ENCODE data around the gene ITGB4. TPM values are rescaled to one million over a fixed set of nuclear protein-coding genes. Genes with fewer than 3 reads are reported as not detected.

The ITGB4 gene
- total and polyA plus RNA-seq, 2 of the 13 experiments (the other 11 are each of a cell fraction or from before 2014, with no cell fraction given) = 6.9 to 14.5 TPM

DNA sequence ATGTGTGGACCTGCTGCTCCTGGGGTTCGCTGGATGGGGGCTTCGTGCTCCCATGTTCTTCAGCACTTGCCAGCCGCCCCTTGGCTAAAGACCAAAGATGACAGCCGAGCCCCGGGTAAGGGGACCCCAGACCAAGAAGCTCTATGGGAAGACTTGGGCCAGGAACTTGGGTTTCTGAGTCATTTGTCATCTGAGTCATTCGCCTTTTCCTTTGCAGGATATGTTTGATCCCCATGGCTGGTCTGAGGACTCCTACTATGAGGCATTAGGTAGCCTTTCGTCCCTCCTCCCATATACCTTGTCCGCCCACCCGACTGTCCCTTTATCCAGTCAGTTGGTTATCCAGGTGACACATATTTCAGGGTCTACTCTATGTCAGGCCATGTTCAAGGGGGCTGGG lies 17.7 kb upstream of the ITGB4 start:
- no peak overlapping the region for H3K4me2 ChIP-seq (ENCODE audit: low read depth, low read length)
- no peaks in the 10 kb centered on the region for H3K27me3 ChIP-seq (ENCODE audit: control insufficient read depth in 1 of 2, insufficient read depth in 2 of 2, low read length in 2 of 2)
- peaks cover 22% of the 10 kb centered on the region for H3K4me1 ChIP-seq (ENCODE audit: insufficient read depth, low read length)
- ChIA-PET POLR2A (no interaction called here), CTCF (ENCODE audit: low intra/inter-chr PET ratio, low total read pairs) (no interaction called here)
- no peak overlapping the region for H3K27ac ChIP-seq (ENCODE audit: extremely low read length, insufficient read depth, low read length)
- WGBS (ENCODE audit: low lambda C conversion rate) = 96% methylated on average over 7 of the region's 9 CpGs
- no peak overlapping the region for H2AFZ ChIP-seq (ENCODE audit: low read length)
- H4K20me1 ChIP-seq (ENCODE audit: insufficient read depth, low read length) = no peaks in the 10 kb centered on the region
- no peaks in the 10 kb centered on the region for H3K9me3 ChIP-seq (ENCODE audit: low read length)
- peaks cover 58 to 90% of the 10 kb centered on the region in 2 experiments for H3K36me3 ChIP-seq (replicated peaks in 1 of 2; ENCODE audit: control insufficient read depth in 1 of 2, insufficient read depth in 2 of 2, low read length in 2 of 2)
- intact Hi-C loops (cut with micrococcal nuclease; ENCODE audit: unreplicated experiment) = no loop called here
- no peak overlapping the region for H3K9ac ChIP-seq (ENCODE audit: insufficient read depth, low read depth, low read length)
- no peak for FAIRE-seq
- ATAC-seq = no peak
- DNase-seq (ENCODE audit: low spot score) = no peak
- H3K4me3 ChIP-seq (replicated peaks in 1 of 3; ENCODE audit: insufficient read depth in 1 of 3, low read depth in 2 of 3, low read length in 3 of 3) = no peak overlapping the region
- no peaks in the 10 kb centered on the region for H3K79me2 ChIP-seq (ENCODE audit: insufficient read depth, low read length)
- in situ Hi-C loops (cut with HindIII; ENCODE audit: extremely low pct_ligation_motif_present, low pct_unique_long_range_greater_than_20kb) = no loop called here
- BruUV-seq (replicated peaks) = no TSS peak
- TF ChIP-seq YEATS4 (CRISPR knock-in tag; IDR thresholded peaks at IDR 0.05; ENCODE audit: borderline replicate concordance) = no peak
- no peak for TF ChIP-seq EP300 (IDR thresholded peaks at IDR 0.05; ENCODE audit: low read depth in 2 of 2, low read length in 2 of 2)
- no peak for TF ChIP-seq EP300 (CRISPR knock-in tag; IDR thresholded peaks at IDR 0.05; ENCODE audit: borderline replicate concordance)
- no peak for TF ChIP-seq SIN3A (IDR thresholded peaks at IDR 0.05; ENCODE audit: borderline replicate concordance, low read depth, low read length)
- no peak for TF ChIP-seq ZNF17 (CRISPR knock-in tag; IDR thresholded peaks at IDR 0.05)
- TF ChIP-seq, protein P1, sequence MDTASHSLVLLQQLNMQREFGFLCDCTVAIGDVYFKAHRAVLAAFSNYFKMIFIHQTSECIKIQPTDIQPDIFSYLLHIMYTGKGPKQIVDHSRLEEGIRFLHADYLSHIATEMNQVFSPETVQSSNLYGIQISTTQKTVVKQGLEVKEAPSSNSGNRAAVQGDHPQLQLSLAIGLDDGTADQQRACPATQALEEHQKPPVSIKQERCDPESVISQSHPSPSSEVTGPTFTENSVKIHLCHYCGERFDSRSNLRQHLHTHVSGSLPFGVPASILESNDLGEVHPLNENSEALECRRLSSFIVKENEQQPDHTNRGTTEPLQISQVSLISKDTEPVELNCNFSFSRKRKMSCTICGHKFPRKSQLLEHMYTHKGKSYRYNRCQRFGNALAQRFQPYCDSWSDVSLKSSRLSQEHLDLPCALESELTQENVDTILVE (CRISPR knock-in tag; IDR thresholded peaks at IDR 0.05) = no peak
- no peak for TF ChIP-seq ZNF496 (CRISPR knock-in tag; IDR thresholded peaks at IDR 0.05; ENCODE audit: insufficient replicate concordance)
- no peak for TF ChIP-seq KLF12 (CRISPR knock-in tag; IDR thresholded peaks at IDR 0.05; ENCODE audit: borderline replicate concordance)
- TF ChIP-seq, protein P2, sequence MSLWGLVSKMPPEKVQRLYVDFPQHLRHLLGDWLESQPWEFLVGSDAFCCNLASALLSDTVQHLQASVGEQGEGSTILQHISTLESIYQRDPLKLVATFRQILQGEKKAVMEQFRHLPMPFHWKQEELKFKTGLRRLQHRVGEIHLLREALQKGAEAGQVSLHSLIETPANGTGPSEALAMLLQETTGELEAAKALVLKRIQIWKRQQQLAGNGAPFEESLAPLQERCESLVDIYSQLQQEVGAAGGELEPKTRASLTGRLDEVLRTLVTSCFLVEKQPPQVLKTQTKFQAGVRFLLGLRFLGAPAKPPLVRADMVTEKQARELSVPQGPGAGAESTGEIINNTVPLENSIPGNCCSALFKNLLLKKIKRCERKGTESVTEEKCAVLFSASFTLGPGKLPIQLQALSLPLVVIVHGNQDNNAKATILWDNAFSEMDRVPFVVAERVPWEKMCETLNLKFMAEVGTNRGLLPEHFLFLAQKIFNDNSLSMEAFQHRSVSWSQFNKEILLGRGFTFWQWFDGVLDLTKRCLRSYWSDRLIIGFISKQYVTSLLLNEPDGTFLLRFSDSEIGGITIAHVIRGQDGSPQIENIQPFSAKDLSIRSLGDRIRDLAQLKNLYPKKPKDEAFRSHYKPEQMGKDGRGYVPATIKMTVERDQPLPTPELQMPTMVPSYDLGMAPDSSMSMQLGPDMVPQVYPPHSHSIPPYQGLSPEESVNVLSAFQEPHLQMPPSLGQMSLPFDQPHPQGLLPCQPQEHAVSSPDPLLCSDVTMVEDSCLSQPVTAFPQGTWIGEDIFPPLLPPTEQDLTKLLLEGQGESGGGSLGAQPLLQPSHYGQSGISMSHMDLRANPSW (CRISPR knock-in tag; IDR thresholded peaks at IDR 0.05; ENCODE audit: borderline replicate concordance) = no peak
- TF ChIP-seq GATA4 (IDR thresholded peaks at IDR 0.05; ENCODE audit: borderline replicate concordance, low read depth) = no peak
- TF ChIP-seq, protein P3, sequence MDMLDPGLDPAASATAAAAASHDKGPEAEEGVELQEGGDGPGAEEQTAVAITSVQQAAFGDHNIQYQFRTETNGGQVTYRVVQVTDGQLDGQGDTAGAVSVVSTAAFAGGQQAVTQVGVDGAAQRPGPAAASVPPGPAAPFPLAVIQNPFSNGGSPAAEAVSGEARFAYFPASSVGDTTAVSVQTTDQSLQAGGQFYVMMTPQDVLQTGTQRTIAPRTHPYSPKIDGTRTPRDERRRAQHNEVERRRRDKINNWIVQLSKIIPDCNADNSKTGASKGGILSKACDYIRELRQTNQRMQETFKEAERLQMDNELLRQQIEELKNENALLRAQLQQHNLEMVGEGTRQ (IDR thresholded peaks at IDR 0.05; ENCODE audit: low read depth, low read length) = no peak
- TF ChIP-seq, protein P3 (CRISPR knock-in tag; IDR thresholded peaks at IDR 0.05; ENCODE audit: borderline replicate concordance) = no peak
- no peak for TF ChIP-seq KDM2A (CRISPR knock-in tag; IDR thresholded peaks at IDR 0.05; ENCODE audit: borderline replicate concordance, low read depth)
- TF ChIP-seq, protein P4, sequence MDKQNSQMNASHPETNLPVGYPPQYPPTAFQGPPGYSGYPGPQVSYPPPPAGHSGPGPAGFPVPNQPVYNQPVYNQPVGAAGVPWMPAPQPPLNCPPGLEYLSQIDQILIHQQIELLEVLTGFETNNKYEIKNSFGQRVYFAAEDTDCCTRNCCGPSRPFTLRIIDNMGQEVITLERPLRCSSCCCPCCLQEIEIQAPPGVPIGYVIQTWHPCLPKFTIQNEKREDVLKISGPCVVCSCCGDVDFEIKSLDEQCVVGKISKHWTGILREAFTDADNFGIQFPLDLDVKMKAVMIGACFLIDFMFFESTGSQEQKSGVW (CRISPR knock-in tag; IDR thresholded peaks at IDR 0.05; ENCODE audit: borderline replicate concordance) = no peak
- TF ChIP-seq, protein P5, sequence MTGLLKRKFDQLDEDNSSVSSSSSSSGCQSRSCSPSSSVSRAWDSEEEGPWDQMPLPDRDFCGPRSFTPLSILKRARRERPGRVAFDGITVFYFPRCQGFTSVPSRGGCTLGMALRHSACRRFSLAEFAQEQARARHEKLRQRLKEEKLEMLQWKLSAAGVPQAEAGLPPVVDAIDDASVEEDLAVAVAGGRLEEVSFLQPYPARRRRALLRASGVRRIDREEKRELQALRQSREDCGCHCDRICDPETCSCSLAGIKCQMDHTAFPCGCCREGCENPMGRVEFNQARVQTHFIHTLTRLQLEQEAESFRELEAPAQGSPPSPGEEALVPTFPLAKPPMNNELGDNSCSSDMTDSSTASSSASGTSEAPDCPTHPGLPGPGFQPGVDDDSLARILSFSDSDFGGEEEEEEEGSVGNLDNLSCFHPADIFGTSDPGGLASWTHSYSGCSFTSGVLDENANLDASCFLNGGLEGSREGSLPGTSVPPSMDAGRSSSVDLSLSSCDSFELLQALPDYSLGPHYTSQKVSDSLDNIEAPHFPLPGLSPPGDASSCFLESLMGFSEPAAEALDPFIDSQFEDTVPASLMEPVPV (CRISPR knock-in tag; IDR thresholded peaks at IDR 0.05) = no peak
- TF ChIP-seq CHCHD3 (CRISPR knock-in tag; IDR thresholded peaks at IDR 0.05) = no peak
- no peak for TF ChIP-seq NAIF1 (CRISPR knock-in tag; IDR thresholded peaks at IDR 0.05; ENCODE audit: borderline replicate concordance)
